Measurements from ENCODE around the gene USP5. TPM values are rescaled to one million over a fixed set of nuclear protein-coding genes. Genes with fewer than 3 reads are reported as not detected.
A peak's percentile ranks its signal among the peaks of the same experiment; 100 is the strongest.

The USP5 gene
- total RNA-seq, 1 experiment from 2014 or later = 175 TPM

GRCh38 chr12:6822426-6823135, 29.4 kb upstream of the USP5 start:
- TF ChIP-seq EZH2phosphoT487 (IDR thresholded peaks at IDR 0.05; ENCODE audit: borderline replicate concordance) (no peak), CBX3 (IDR thresholded peaks at IDR 0.05; ENCODE audit: low read depth) (no peak)
- Histone ChIP-seq H3K27me3 (ENCODE audit: insufficient read depth, low read length) (peaks cover 6% of the 10 kb centered on the region; the same call in 1 of the 2 replicates), H3K9me2 (ENCODE audit: insufficient read depth) (no peaks in the 10 kb centered on the region), H4K20me1 (ENCODE audit: insufficient read depth) (no peaks in the 10 kb centered on the region), H3K9me3 (ENCODE audit: control insufficient read depth in 1 of 2, insufficient read depth in 1 of 2, low read depth in 1 of 2, low read length in 2 of 2) (no peaks in the 10 kb centered on the region), H2AFZ (ENCODE audit: low read depth, low read length, poor library complexity, severe bottlenecking) (no peak overlapping the region), H3K79me2 (ENCODE audit: insufficient read depth, low read length) (peaks cover 7% of the 10 kb centered on the region; the same call in 1 of the 2 replicates), H3K4me1 (ENCODE audit: control insufficient read depth in 1 of 2, insufficient read depth in 2 of 2, low read length in 2 of 2) (peaks cover 20 to 43% of the 10 kb centered on the region in 2 experiments), H3K4me2 (ENCODE audit: low read length) (peak overlapping the region; percentile 83), H3K36me3 (ENCODE audit: control insufficient read depth in 1 of 2, insufficient read depth in 2 of 2, low read length in 2 of 2) (no peaks in the 10 kb centered on the region), H3K27ac (ENCODE audit: low read depth, low read length) (no peak overlapping the region; the same call in 1 of the 2 replicates), H3K9ac (ENCODE audit: low read length) (no peak overlapping the region), H3K4me3 (replicated peaks in 1 of 2; ENCODE audit: low read depth in 1 of 2, low read length in 2 of 2) (peak overlapping the region; percentile 43 to 50; a peak in 2 of 4 replicates)
- POLR2A ChIA-PET = no interaction called here
- ATAC-seq (no peak), DNase-seq (ENCODE audit: low read depth, low spot score) (no peak)
- intact Hi-C loops (cut with micrococcal nuclease) = no loop called here
- no TSS peak for BruUV-seq (replicated peaks)
- CTCF ChIA-PET = interaction anchor here (0.9 to 2.3 kb wide), 4 partner anchors 12 to 69 kb away, joined by 3 to 10 read pairs (median 6); partner anchors contain the start of genes MLF2 and USP5
- RAD21 ChIA-PET (ENCODE audit: low non-redundant PET in 1 of 2, low total read pairs in 2 of 2, uncharacterized antibody in 2 of 2, unreplicated experiment in 2 of 2) = no interaction called here

- no TSS peak for BruUV-seq (replicated peaks)
- Histone ChIP-seq H3K9me2 (ENCODE audit: insufficient read depth) (no peaks in the 10 kb centered on the region), H3K27me3 (ENCODE audit: insufficient read depth, low read length) (peaks cover 6% of the 10 kb centered on the region; the same call in 1 of the 2 replicates), H2AFZ (ENCODE audit: low read depth, low read length, poor library complexity, severe bottlenecking) (no peak overlapping the region), H3K4me1 (ENCODE audit: control insufficient read depth in 1 of 2, insufficient read depth in 2 of 2, low read length in 2 of 2) (peaks cover 20 to 47% of the 10 kb centered on the region in 2 experiments), H3K27ac (ENCODE audit: low read depth, low read length) (no peak overlapping the region), H3K79me2 (ENCODE audit: insufficient read depth, low read length) (peaks cover 14% of the 10 kb centered on the region), H3K9ac (ENCODE audit: low read length) (no peak overlapping the region), H3K4me2 (ENCODE audit: low read length) (no peak overlapping the region), H3K4me3 (replicated peaks in 1 of 2; ENCODE audit: low read depth in 1 of 2, low read length in 2 of 2) (no peak overlapping the region), H3K36me3 (ENCODE audit: control insufficient read depth in 1 of 2, insufficient read depth in 2 of 2, low read length in 2 of 2) (no peaks in the 10 kb centered on the region), H3K9me3 (ENCODE audit: control insufficient read depth in 1 of 2, insufficient read depth in 1 of 2, low read depth in 1 of 2, low read length in 2 of 2) (no peaks in the 10 kb centered on the region), H4K20me1 (ENCODE audit: insufficient read depth) (no peaks in the 10 kb centered on the region)
- ChIA-PET POLR2A (no interaction called here), CTCF (interaction anchor here (1.3 to 2.8 kb wide), 3 partner anchors 11 to 70 kb away, joined by 5 to 10 read pairs (median 10); partner anchors contain the start of genes MLF2 and USP5), RAD21 (ENCODE audit: low non-redundant PET in 1 of 2, low total read pairs in 2 of 2, uncharacterized antibody in 2 of 2, unreplicated experiment in 2 of 2) (no interaction called here)
- ATAC-seq (no peak), DNase-seq (ENCODE audit: low read depth, low spot score) (no peak)
- intact Hi-C loops (cut with micrococcal nuclease) = no loop called here
- no peak for TF ChIP-seq EZH2phosphoT487 (IDR thresholded peaks at IDR 0.05; ENCODE audit: borderline replicate concordance)
- peak; percentile 28 for TF ChIP-seq POLR2A (IDR thresholded peaks at IDR 0.05; ENCODE audit: borderline replicate concordance, extremely low read depth, insufficient read depth, insufficient read length)
- peak; percentile 10; the same call in 1 of the 2 replicates for TF ChIP-seq POLR2AphosphoS5 (IDR thresholded peaks at IDR 0.05; ENCODE audit: low read depth, low read length)
Measured at GRCh38 chr12:6823182-6824084, 28.5 kb upstream of the USP5 start.
